MV-4-11 (cell line): ENCODE results near the gene WLS.
A peak's percentile ranks its signal among the peaks of the same experiment; 100 is the strongest.

Experiments
- DNase-seq: peaks from one replicate; lab custom pipeline; 2025; lab: John Stamatoyannopoulos, UW

The WLS gene

DNA sequence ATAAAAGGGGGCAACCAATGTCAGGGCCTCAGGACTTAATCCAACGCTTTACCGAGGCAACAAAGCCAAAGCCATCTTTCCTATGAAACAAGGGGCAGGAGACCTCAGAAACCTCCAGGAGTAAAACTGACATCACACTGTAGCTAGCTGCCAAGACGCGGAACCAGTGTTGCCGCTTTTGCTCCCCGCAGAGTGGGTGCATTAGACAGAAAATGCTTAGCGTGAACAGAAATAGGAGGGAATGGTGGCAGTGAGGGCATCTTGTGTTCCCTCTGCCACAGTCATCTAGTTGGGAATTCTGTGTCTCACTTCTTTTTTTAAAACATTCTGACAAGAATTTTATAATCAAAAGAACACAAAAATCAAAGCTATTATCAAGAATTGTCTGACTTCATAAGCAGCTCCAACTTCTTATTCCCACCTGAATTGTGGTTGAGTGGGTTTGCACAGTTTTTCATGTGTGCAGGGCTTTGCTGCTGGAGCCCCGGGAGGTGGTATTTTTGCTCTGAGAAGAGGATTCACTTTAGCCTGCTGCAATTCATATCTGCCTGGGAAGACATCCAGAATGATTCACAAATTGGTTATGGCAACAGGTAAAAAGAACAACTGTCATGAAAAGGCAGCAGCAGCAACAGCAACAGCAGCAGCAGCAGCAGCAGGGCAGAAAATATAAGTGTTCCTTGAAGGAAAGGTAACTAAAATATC, 99.7 kb downstream of the WLS start:
- DNase-seq, result no peak

DNA sequence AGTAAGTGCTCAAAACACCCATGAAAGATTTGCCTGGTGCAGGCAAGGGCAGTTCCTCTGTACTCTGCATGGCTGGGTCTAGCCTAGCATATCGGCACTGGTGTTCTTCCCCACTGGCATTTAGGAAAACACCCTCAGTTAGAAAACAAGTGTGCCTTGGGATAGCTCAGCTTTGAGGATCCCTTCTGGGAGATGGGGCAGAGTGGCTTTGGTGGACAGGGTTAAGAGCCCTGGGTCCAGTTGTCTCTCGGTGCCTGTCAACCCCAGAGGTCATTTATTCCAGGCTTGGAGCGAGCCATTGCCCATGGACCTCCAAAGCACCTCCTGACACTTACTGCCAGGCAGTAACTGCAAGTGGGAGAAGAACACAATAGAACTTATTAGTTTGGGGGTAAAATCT, 101.1 kb downstream of the WLS start:
- DNase-seq, result no peak

DNA sequence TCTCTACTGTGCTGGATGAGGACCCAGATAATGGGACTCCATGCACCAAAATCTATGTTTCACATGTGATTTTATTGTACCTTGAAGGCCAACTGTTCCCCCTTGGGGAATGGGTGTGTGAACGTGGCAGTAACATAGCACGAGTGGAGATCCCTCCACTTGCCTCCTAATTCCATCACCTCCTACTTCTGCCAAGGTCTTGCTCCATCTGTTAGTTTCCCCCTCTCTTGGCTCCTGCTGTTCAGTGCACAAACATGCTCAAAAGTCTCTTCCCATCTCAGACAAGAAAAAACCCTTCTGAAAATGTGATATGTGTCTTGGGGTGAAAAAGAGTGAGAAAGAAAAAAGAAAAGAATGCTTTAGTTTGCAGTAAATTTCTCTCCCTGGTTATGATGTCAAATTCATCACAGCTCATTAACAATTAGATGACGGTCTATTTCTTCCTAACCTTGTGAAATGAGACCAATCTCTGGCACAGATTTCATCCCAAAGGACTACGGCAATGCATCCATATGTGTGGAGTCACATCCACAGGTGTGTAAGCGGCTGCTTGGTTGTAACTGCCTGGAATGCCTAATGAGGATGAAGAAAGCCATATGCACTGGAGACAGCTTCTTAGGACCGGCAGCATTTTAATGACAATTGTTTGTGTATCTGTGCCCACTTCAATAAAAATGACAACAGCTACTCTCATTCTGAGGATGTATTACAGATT, 102.6 kb downstream of the WLS start:
- DNase-seq, result no peak

DNA sequence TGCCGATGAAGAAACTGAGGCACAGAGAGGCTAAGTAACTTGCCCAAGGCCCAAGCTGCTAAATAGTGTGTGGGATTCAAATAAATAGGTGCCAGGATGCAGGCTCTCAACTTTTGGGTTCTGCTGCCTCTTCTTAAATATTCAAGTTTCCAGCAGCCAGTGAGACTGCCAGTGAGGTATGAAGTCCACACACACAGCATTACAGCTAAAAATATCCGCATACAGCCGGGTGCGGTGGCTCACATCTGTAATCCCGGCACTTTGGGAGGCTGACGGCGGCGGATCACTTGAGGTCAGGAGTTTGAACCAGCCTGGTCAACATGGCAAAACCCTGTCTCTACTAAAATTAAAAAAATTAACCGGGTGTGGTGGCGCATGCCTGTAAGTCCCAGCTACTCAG, 103.5 kb downstream of the WLS start:
- no peak for DNase-seq

DNA sequence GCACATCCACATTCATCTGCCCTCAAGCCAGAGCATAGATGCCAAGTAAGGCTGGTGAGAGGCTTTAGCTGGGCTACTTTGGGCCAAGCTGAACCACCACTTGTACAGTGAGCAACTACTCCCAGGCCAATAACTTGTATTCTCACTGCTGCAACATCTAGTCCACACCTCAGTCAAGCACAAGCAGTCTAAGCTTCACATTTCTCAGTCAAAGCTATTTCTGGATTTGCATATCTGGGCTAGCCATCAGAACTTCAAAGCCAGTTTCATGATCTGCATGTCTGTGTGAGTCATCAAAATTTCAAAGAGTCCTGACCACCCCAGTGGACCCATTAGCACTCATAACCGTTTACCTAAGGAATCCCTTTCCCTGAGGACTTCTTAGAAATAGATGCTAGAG, 104.2 kb downstream of the WLS start:
- DNase-seq, result no peak

DNA sequence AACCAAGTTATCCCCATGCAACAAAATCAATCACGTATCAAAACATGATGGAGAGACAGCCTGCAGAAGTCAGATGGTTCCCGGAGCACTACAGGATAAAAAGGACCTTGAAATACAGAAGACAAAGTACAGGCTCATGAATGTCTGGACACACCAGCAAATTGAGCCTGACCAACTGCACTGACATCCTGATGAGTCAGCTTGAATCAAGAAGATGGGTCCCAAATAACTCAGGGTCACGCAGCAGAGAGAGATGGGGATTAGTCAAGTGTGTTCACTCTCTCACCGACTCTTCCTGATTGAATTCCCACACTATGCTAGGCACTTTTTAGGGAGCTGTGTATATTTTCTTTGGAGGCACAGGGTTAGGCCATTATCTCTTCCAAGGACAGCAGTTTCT, 110.8 kb downstream of the WLS start:
- no peak for DNase-seq

DNA sequence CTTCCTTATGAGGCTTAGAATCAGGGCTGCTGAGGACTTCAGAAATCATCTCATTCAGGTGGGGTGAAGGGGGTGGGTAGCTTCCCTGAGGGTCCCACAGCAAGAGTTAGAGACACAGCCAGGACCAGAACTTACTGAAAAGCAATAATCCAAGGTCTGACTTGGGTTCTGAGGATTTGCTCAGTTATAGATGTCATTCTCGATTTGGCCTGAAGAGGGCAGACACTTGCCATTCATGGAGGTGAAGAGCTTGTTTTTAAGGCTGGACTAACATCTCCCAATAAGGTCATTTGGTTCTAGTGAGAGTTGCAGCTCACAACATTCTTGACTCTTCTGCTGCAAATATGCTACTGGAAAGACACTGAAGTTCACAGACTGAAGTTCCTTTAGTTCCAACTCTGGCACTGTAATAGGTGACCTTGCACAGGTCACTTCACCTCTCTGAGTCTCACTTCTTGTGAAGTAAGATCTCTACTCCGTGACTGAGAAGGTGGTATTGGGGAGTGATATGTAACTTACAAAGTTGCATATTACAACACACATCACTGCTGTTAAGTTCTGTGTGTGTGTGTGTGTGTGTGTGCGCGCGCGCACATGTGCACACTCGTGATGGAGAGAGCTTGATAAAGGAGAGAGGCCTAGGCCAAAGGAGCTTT, 112.1 kb downstream of the WLS start:
- peak; percentile 50 for DNase-seq

DNA sequence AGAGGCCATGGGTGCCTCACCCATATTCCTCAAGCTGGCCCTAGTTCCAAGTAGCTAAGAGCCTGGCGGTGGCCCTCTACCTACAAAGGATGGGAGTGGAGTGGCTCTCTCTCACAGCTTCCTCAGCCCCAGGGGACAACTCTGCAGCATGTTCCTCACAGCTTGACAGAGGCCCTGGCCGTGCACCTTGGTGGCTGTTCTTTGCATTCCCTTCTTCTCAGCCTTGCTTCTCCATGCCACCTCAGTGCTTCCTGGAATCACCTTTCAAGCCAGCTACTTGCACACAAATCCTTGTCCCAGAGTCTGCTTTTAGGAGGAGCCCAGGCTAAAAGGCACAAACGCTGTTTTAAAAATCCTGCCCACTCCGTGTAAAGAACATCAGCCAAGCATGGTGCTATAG, 112.9 kb downstream of the WLS start:
- DNase-seq, result no peak

DNA sequence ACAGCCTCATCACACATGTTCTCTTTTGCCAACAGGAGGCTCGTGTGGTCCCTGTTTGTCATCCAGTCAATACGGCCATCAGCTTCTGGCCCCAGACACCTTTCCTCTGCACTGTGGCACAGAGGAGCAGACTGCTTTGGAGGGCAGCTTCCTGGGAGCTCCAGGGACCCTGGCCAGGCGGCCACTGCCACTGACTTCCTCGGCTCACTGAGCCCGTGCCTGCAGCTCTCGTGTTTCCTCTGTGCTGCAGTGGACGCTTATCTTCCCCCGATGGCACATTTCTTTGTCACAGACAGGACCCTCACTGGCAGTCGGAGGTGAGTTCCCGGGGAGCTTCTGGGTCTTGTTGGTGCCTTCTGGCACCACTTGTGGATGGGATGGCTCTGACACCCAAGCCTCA, 114.9 kb downstream of the WLS start:
- no peak for DNase-seq

DNA sequence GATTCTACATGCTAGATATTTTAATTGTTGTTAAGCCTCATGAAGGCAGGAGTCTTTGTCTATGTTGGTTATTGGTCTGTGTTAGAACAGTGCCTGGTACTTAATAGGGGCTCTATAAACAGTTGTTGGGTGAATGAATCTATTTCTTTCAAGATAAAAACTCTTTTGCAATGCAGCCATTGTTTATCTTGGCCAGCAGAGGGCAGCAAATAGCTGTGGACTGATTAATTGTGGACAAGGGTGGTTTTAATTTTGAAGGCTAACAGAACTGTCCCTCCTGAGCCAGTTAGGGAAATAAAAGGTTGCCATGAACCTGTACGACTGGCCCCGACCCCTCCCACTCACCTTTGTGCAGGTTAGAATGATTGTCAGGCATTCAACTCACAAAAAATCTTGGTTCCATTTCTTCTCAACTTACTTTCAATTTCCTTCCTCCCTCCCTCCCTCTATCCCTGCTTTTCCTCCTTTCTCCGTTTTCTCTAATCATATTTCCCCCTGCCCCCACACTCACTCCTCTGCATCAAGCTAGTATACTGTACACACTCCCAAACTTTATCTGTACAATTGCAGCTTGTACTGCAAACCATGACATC, 115.6 kb downstream of the WLS start:
- peak; percentile 30 for DNase-seq

DNA sequence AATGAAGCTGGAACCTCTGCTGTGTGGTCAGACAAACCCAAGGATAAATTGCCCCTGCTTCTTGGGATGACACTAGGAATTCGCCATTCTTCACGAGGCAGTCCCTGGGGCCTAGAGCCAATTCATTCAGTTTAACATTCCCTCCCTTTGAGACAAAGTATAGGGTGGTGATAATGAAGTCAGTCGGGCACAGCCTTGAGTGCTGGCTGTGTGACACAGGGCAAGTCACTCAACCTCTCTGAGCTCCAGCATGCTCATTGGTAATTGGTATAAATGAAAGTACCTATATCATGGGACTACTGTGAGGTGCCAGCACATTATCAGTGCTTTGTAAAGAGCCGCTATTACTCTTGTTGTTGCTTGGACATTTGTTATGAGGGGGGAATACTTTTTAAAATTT, 117.0 kb downstream of the WLS start:
- DNase-seq, result no peak

DNA sequence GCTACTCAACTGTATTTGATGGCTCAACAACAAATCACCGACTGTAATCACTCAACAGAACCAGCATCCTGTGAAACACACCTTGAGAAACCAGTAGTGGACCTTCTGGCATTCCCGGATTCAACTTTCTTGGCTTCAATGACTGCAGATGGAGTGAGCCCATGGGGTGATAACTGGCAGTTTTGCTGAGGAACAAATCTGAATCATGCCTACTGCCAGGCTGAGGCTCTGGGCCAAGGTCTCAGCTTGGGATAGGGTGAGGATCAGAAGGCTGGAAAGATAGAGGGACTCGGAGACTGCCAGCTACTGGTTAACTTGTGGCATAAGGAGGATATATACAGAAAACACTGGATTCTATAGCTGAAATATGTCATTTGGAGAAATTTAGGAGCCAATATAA, 118.4 kb downstream of the WLS start:
- DNase-seq, result no peak

DNA sequence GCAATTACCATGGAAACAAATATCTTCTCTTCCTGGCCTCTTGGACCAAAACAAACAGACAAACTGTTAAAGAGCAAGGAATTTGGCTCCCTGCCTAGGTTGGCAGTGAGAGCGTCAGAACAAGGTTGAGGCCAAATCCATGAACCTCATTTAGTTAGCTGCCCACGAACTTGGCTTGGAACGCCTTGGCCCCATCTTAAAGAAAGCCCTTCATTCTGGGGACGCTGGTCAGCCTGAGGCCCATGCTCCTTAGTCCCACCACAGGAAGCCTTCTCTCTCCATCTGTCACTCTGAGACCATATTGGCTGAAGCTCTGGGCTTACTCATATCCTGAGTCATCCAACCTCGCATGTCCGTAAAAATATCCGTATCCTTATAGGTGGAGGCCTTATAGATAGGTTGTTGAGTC, 119.5 kb downstream of the WLS start:
- DNase-seq, result no peak

DNA sequence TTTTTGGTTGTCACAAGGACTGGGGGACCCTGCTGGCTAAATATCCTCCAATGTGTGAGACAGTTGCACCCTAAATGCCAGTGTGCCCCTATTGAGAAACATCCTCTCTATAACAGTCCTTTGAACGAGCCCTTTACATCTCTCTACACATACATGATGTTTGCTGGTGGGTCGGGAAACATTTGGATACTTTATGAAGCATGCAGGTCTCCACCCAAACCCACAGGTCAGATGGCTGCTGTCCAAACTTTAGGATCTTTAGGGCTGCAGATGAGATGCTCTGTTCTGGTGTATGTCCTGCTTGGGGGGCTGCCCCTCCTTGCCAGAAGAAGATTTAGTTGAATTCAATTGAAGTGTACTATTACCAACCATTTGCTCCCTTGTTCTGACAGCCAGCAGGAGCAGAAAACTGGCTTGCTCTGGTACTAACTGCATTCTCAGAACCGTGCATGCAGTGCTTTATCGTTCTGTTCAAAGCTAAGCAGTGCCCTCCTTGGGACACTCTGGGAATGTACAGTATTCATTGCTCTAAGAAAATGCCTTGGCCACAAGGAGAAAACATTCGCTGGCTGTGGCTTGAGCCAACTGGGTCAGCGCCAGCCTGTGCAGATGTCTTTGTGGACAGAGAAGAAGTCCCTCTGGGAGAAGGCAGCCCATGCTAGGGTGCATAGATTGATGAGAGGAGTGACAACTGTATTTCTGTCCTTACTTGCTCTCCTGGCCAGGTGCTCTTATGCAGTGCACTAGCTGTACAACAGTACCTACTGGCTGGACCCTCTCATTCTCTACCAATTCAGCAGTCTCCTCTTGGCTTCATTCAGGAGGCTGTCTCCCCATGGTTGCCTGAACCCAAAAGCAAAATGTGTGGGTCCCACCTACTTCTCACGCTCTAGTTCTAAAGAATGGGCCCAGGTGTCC, 120.5 kb downstream of the WLS start:
- peak; percentile 1 for DNase-seq

DNA sequence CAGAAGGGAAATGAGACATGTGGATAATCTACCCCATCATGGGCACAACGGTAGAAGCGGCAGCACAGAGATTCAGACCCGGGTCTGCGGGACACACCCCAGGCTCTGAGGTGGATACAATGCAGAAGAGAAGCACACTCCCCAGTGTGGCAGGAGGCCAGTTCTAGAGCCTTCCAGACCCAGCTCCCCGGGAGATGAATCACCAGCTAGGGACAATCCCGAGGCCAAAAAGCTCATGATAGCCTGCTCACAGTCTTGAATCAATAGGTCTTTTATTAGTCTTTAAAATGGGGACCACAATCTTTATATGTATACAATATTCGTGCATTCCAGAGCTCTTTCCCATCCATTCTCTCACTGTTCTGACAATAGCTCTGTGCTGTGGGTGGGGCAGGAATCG, 124.6 kb downstream of the WLS start:
- DNase-seq, result no peak

DNA sequence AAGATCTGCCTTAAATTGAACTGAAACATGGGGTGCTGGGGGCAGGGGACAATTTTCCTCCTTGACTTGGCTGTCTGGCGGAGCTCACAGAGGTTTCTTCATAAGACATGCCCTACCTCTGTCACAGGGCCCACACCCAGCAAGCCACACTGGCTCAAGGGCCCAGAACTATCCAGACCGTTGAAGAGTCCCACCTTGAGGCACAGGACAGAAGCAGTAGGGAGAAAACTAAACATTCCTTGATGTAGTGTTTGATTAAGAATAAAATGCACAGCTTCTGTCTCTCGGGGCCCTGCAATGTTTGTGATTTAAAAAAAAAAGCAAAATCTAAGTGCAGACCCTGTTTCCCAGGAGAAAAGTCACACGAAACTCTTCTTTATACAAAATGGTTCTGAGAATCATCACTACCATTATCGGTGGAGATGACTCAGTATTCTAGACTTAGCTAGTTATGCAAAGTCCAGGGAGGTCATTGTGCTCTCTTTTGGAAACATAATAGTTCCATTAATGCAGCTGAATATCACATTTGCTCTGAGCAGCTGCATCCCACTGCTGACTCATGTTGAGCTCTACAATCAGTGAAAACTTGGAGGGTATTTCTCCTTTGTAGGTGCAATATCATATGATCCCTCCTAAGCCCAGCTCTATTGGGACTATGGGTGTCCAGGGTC, 128.3 kb downstream of the WLS start:
- no peak for DNase-seq

DNA sequence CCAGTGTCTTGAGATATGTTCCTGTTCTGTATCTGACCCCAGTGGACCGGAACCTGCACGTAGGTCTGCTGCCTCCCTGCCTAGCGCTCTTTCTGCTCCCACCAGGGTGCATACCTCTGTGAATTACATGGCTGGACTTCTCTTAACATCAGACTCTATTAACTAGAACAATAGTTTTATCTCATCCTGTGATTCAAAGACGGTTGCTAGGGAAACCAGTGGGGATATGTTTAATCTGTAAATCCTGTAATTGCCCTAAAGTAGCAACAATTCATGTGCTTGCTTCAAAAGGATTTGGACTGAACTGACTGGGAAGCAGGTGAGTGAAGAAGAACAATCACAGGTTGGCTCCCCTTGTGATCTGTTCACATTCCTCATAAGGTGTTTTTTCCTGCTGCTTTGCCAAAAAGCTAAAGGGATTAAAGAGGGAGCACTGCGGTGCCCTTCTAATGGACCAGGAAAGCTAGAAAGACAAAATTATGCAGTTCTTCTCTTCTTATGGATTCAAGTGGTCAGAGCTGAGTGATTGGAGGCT, 129.2 kb downstream of the WLS start:
- DNase-seq, result no peak

DNA sequence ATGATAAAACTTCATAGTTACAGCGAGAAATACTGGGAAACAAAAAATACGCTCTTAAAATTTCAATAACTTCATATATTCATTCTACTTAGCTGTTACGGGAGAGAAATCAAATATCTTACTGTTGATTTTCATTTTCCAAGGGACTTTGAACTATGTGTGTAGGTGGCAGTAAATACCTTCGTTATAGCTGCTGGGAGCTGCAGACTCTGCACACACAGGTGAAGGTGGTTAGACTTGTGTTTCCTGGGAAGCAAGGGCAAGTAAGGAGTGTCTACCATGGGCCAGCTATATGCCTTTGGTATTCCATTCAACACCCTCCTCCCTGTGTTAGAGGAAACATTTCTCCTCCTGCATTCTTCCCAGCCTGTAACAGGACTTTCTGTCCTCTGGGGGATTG, 130.5 kb downstream of the WLS start:
- DNase-seq, result no peak

DNA sequence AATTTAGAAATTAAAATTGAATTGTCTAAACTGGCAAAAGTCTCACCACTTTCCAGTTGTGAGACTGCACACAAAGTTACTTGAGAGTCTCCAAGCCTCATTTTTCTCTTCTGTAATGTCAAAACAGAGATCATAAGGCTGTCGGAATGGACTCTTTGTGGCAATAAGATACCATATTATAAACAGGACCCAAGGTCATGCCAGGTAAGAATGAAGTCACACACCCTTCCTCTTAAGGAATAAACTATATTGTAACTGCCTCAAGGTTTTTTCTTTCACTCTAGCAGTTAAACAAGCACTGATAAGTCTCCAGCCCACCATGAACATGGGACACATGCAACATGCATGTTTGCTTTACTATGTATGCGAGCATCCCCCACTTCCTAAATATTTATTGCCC, 131.8 kb downstream of the WLS start:
- no peak for DNase-seq

DNA sequence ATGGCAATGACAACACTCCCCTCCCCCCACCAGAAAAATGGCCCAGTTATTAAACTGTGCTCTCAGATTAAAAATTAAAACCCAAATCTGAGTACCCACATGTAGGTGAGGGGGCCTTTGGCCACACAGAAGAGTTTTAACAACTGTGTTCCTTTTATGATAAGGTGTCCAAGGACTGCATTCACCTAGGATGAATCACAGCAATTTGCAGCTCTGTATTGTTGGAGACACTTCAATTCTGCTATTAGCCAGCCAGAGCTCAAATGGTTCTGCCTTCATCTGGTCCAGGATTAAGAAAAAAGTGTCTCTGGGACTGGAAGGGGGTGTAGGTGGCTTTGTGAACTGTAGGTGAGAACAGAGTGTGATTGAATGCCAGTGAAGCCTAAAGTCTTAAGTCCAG, 138.6 kb downstream of the WLS start:
- no peak for DNase-seq

DNA sequence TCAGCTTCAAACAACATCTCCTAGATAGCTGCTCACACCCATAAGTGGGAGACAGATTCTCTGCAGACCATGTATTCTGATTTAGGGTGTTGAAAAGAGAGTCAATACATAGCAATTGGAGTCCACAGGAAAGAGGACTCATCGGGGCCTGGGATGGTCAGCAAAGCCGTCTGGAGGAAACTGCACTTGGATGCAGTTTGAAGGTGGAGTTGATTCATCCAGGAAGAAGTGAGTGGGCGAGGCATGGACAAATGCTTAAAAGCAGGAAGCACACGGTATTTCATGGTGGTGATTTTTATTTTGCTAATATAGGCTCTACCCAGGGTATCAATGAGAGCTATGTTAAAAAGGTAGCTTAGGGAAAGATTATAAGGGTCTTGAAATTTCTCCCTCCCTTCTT, 145.1 kb downstream of the WLS start:
- DNase-seq, result no peak
